H9 (cell line): Measurements from ENCODE around the gene CUEDC2. TPM values are rescaled to one million over a fixed set of nuclear protein-coding genes. Genes with fewer than 3 reads are reported as not detected.

Experiments
- DNase-seq: peaks from one replicate; pipeline ENCODE4 v3.0.0-alpha.2; 2017
- H2AFZ ChIP-seq: one replicate; pipeline ENCODE4 v1.6.1; 2013; ENCODE audit warnings: mild to moderate bottlenecking, low read length, control low read depth, moderate library complexity
- H2AK5ac ChIP-seq: 2 replicates; pipeline ENCODE4 v1.6.1; 2013; ENCODE audit warnings: low read length, control low read depth, mixed read lengths; ENCODE audit not compliant: insufficient read length
- H2BK120ac ChIP-seq: one replicate; pipeline ENCODE4 v1.6.1; 2013; ENCODE audit warnings: low read depth, mild to moderate bottlenecking, low read length, control low read depth, inconsistent platforms; ENCODE audit not compliant: poor library complexity, severe bottlenecking
- H2BK12ac ChIP-seq: 2 replicates; pipeline ENCODE4 v1.6.1; 2013; ENCODE audit warnings: low read length, control low read depth, mixed read lengths, low read depth; ENCODE audit not compliant: insufficient read length
- H2BK15ac ChIP-seq: 2 replicates; pipeline ENCODE4 v1.6.1; 2013; ENCODE audit warnings: low read depth, low read length, control low read depth
- H2BK20ac ChIP-seq: one replicate; pipeline ENCODE4 v1.6.1; 2013; ENCODE audit warnings: low read depth, mild to moderate bottlenecking, low read length, control low read depth, inconsistent platforms; ENCODE audit not compliant: poor library complexity, severe bottlenecking
- H2BK5ac ChIP-seq: 2 replicates; pipeline ENCODE4 v1.6.1; 2013; ENCODE audit warnings: low read length, control low read depth, mixed read lengths; ENCODE audit not compliant: insufficient read length
- H3K14ac ChIP-seq: 2 replicates; pipeline ENCODE4 v1.6.1; 2013; ENCODE audit warnings: low read length, control low read depth; ENCODE audit not compliant: insufficient read depth
- H3K18ac ChIP-seq: 2 replicates; pipeline ENCODE4 v1.6.1; 2013; ENCODE audit warnings: low read depth, mild to moderate bottlenecking, mixed read lengths, low read length, control low read depth; ENCODE audit not compliant: insufficient read length
- H3K23ac ChIP-seq: 2 replicates; pipeline ENCODE4 v1.6.1; 2013; ENCODE audit warnings: low read length, control low read depth, mixed read lengths, low read depth; ENCODE audit not compliant: insufficient read length
- H3K23me2 ChIP-seq: 2 replicates; pipeline ENCODE4 v1.6.1; 2013; ENCODE audit warnings: low read depth, mild to moderate bottlenecking, mixed read lengths, low read length, control low read depth; ENCODE audit not compliant: insufficient read length, poor library complexity, severe bottlenecking
- H3K27ac ChIP-seq: 2 replicates; pipeline ENCODE4 v1.5.1; 2013; ENCODE audit warnings: low read length, control low read depth, mixed read lengths, low read depth; ENCODE audit not compliant: insufficient read length
- H3K27me3 ChIP-seq: 2 replicates; pipeline ENCODE4 v1.6.1; 2013; ENCODE audit warnings: low read length, control low read depth, inconsistent platforms; ENCODE audit not compliant: insufficient read depth
- H3K4ac ChIP-seq: 2 replicates; pipeline ENCODE4 v1.6.1; 2013; ENCODE audit warnings: low read depth, mild to moderate bottlenecking, control low read depth, inconsistent platforms, low read length, moderate library complexity
- H3K4me1 ChIP-seq: 2 replicates; pipeline ENCODE4 v1.6.1; 2013; ENCODE audit warnings: low read length, control low read depth, inconsistent platforms; ENCODE audit not compliant: insufficient read depth
- H3K4me2 ChIP-seq: 2 replicates; pipeline ENCODE4 v1.6.1; 2013; ENCODE audit warnings: low read length, control low read depth, mixed read lengths; ENCODE audit not compliant: insufficient read length, insufficient read depth
- H3K56ac ChIP-seq: 2 replicates; pipeline ENCODE4 v1.6.1; 2013; ENCODE audit warnings: low read depth, mild to moderate bottlenecking, mixed read lengths, low read length, control low read depth; ENCODE audit not compliant: insufficient read length
- H3K79me1 ChIP-seq: 2 replicates; pipeline ENCODE4 v1.6.1; 2013; ENCODE audit warnings: low read depth, mild to moderate bottlenecking, moderate library complexity, low read length, control low read depth, inconsistent platforms; ENCODE audit not compliant: insufficient read depth, poor library complexity, severe bottlenecking
- H3K79me2 ChIP-seq: 2 replicates; pipeline ENCODE4 v1.6.1; 2013; ENCODE audit warnings: low read length, control low read depth, inconsistent platforms; ENCODE audit not compliant: insufficient read depth
- H3K9ac ChIP-seq: 2 replicates; pipeline ENCODE4 v1.6.1; 2013; ENCODE audit warnings: low read length, control low read depth, mixed read lengths; ENCODE audit not compliant: insufficient read length; ENCODE audit errors: extremely low read depth
- H3K9me3 ChIP-seq: one replicate; pipeline ENCODE4 v1.6.1; 2013; ENCODE audit warnings: low read depth, low read length, inconsistent platforms; ENCODE audit not compliant: control insufficient read depth
- H3T11ph ChIP-seq: one replicate; pipeline ENCODE4 v1.6.1; 2013; ENCODE audit warnings: mild to moderate bottlenecking, low read length, control low read depth, inconsistent platforms
- H4K20me1 ChIP-seq: one replicate; pipeline ENCODE4 v1.6.1; 2013; ENCODE audit not compliant: control insufficient read depth, insufficient read length, insufficient read depth
- H4K5ac ChIP-seq: 2 replicates; pipeline ENCODE4 v1.6.1; 2013; ENCODE audit warnings: low read depth, mild to moderate bottlenecking, mixed read lengths, low read length, control low read depth; ENCODE audit not compliant: insufficient read length
- H4K8ac ChIP-seq: replicated peaks from 2 replicates; pipeline ENCODE4 v1.6.1; 2013; ENCODE audit warnings: low read length, control low read depth, mixed read lengths, low read depth; ENCODE audit not compliant: insufficient read length
- H4K91ac ChIP-seq: 2 replicates; pipeline ENCODE4 v1.6.1; 2013; ENCODE audit warnings: low read depth, mild to moderate bottlenecking, moderate library complexity, mixed read lengths, low read length, control low read depth; ENCODE audit not compliant: insufficient read length
- H3K27ac Mint-ChIP-seq, 3 experiments: 2 replicates in 2 of 3; 3 replicates in 1 of 3; pipeline ENCODE4 v1.8.0; 2020 to 2021; ENCODE audit warnings: mixed read lengths in 3 of 3, mild to moderate bottlenecking in 1 of 3, moderate library complexity in 1 of 3
- H3K27me3 Mint-ChIP-seq: 2 replicates; pipeline ENCODE4 v1.8.0; 2021; ENCODE audit warnings: low read depth, mild to moderate bottlenecking, moderate library complexity, mixed read lengths
- H3K36me3 Mint-ChIP-seq, 3 experiments: 2 replicates in 2 of 3; 3 replicates in 1 of 3; pipeline ENCODE4 v1.8.0; 2020 to 2021; ENCODE audit warnings: low read depth in 3 of 3, mixed read lengths in 3 of 3; ENCODE audit not compliant: insufficient read depth in 1 of 3
- H3K4me1 Mint-ChIP-seq, 2 experiments: 2 replicates each; pipeline ENCODE4 v1.8.0; 2020; ENCODE audit warnings: mixed read lengths in 2 of 2
- H3K4me3 Mint-ChIP-seq, 2 experiments: 2 replicates in 1 of 2; 3 replicates in 1 of 2; pipeline ENCODE4 v1.8.0; 2020 to 2021; ENCODE audit warnings: mild to moderate bottlenecking in 2 of 2, mixed read lengths in 2 of 2, moderate library complexity in 1 of 2
- H3K9me3 Mint-ChIP-seq, 2 experiments: 2 replicates in 1 of 2; 3 replicates in 1 of 2; pipeline ENCODE4 v1.8.0; 2020; ENCODE audit warnings: mild to moderate bottlenecking in 2 of 2, mixed read lengths in 2 of 2, moderate library complexity in 1 of 2
- CTCF ChIP-seq: fragments of 200-600 bp; sonication (generic); conservative IDR thresholded peaks from 3 replicates; pipeline ENCODE4 v1.8.0; 2021; ENCODE audit warnings: antibody characterized with exemption, mild to moderate bottlenecking
- WGBS: extraction: QIAGEN DNeasy Blood & Tissue Kit; methylation state at CpG from one replicate; pipeline ENCODE4 v1.1.7; 2013; ENCODE audit warnings: missing lambda C conversion rate, low lambda C conversion rate, mixed read lengths; ENCODE audit not compliant: insufficient read length; ENCODE audit errors: extremely low coverage; 5-methylcytosine and 5-hydroxymethylcytosine counted together
- total RNA-seq: library from RNA; stranded (reverse); gene quantifications from 2 replicates; pipeline ENCODE4 v1.2.1, GENCODE V29; 2021

CUEDC2 gene
- total RNA-seq, 1 experiment from 2014 or later, result 41.2 TPM

- Mint-ChIP-seq H3K36me3 (peaks cover 4 to 18% (median 7%) of the 10 kb centered on the region in 3 experiments), H3K27me3 (no peaks in the 10 kb centered on the region; the same call in 1 of the 2 replicates), H3K9me3 (no peaks in the 10 kb centered on the region; a peak in 2 of 5 replicates), H3K27ac (peak within 1 kb of the TSS; percentile 44 to 67 (median 61); a peak in 3 of 7 replicates), H3K4me1 (peaks cover 44 to 56% of the 10 kb centered on the region in 2 experiments), H3K4me3 (peak within 1 kb of the TSS; percentile 84 to 85)
- H2AFZ ChIP-seq, result no peak within 1 kb of the TSS
- no peak within 1 kb of the TSS for H3K23ac ChIP-seq
- H4K20me1 ChIP-seq, result no peaks in the 10 kb centered on the region
- no peak within 1 kb of the TSS for H2BK15ac ChIP-seq
- H2BK12ac ChIP-seq, result no peak within 1 kb of the TSS
- peak within 1 kb of the TSS; percentile 92 for H3K4me2 ChIP-seq
- peak within 1 kb of the TSS; percentile 2 for H3K9ac ChIP-seq
- H2BK5ac ChIP-seq, result no peak within 1 kb of the TSS
- H3K79me1 ChIP-seq, result peaks cover 3% of the 10 kb centered on the region
- TF ChIP-seq CTCF, result no peak
- H3K27ac ChIP-seq, result no peak within 1 kb of the TSS
- no peak within 1 kb of the TSS for H2AK5ac ChIP-seq
- no peak within 1 kb of the TSS for H4K5ac ChIP-seq
- no peaks in the 10 kb centered on the region for H3K9me3 ChIP-seq
- no peak within 1 kb of the TSS for H3K18ac ChIP-seq
- peak within 1 kb of the TSS; percentile 9; the same call in 1 of the 2 replicates for H3K14ac ChIP-seq
- H3T11ph ChIP-seq, result no peak within 1 kb of the TSS
- no peak within 1 kb of the TSS for H2BK120ac ChIP-seq
- H3K56ac ChIP-seq, result no peak within 1 kb of the TSS
- H3K79me2 ChIP-seq, result peaks cover 3% of the 10 kb centered on the region; the same call in 1 of the 2 replicates
- no peak within 1 kb of the TSS for H4K8ac ChIP-seq
- DNase-seq, result no peak
- no peak within 1 kb of the TSS for H3K4ac ChIP-seq
- H2BK20ac ChIP-seq, result no peak within 1 kb of the TSS
- H3K4me1 ChIP-seq, result peaks cover 7% of the 10 kb centered on the region; the same call in 1 of the 2 replicates
- no CpG with 5 or more reads among the region's 28 CpGs for WGBS
- 0 out of 2 replicates have a peak, but pooled peaks cover 2% of the 10 kb centered on the region for H3K27me3 ChIP-seq
- H3K23me2 ChIP-seq, result peaks cover 11% of the 10 kb centered on the region
- no peak within 1 kb of the TSS for H4K91ac ChIP-seq
Observed at GRCh38 chr10:102451105-102451969, 19.0 kb upstream of the CUEDC2 start, which contains the start of gene C10orf95. TSS of gene C10orf95 (minus strand) at chr10:102451543. CDS start at chr10:102451093, 450 bp downstream.
